ENCODE data around the gene SKAP1. TPM values are rescaled to one million over a fixed set of nuclear protein-coding genes. Genes with fewer than 3 reads are reported as not detected.

Gene SKAP1
- total RNA-seq, 1 donor from 2014 or later = not detected

- Histone ChIP-seq H2AFZ (ENCODE audit: low read depth, low read length) (peak overlapping the region; percentile 98), H3K36me3 (ENCODE audit: insufficient read depth, low read length) (no peaks in the 10 kb centered on the region), H3K4me1 (ENCODE audit: insufficient read depth, low read length) (peaks cover 8% of the 10 kb centered on the region), H4K20me1 (ENCODE audit: insufficient read depth, low read length) (peaks cover 20% of the 10 kb centered on the region), H3K27ac (ENCODE audit: low read depth, low read length) (peak overlapping the region; percentile 66), H3K9ac (ENCODE audit: low read length) (peak overlapping the region; percentile 85), H3K9me3 (ENCODE audit: insufficient read depth, low read depth, low read length) (no peaks in the 10 kb centered on the region), H3K27me3 (ENCODE audit: insufficient read depth, low read length) (no peaks in the 10 kb centered on the region), H3K79me2 (ENCODE audit: insufficient read depth, low read length) (peaks cover 36% of the 10 kb centered on the region), H3K4me2 (ENCODE audit: low read length) (peak overlapping the region; percentile 94), H3K4me3 (ENCODE audit: insufficient read depth, low read depth, low read length) (peak overlapping the region; percentile 92)
- FAIRE-seq = no peak
- DNase-seq (ENCODE audit: low read depth) = no peak
- Mint-ChIP-seq H3K27me3 (ENCODE audit: low read depth, unreplicated experiment) (no peaks in the 10 kb centered on the region), H3K4me1 (ENCODE audit: low read depth, unreplicated experiment) (peaks cover 9% of the 10 kb centered on the region), H3K36me3 (ENCODE audit: low read depth, unreplicated experiment) (peaks cover 3% of the 10 kb centered on the region), H3K27ac (ENCODE audit: unreplicated experiment) (no peak overlapping the region), H3K9me3 (ENCODE audit: unreplicated experiment) (no peaks in the 10 kb centered on the region), H3K4me3 (ENCODE audit: unreplicated experiment) (peak overlapping the region; percentile 94)
- TF ChIP-seq CTCF (IDR thresholded peaks at IDR 0.05; ENCODE audit: insufficient read depth, low read depth, low read length) = no peak
- no peak for TF ChIP-seq EZH2 (IDR thresholded peaks at IDR 0.05; ENCODE audit: insufficient read depth, low read length)
These were observed 323.2 kb downstream of the SKAP1 start for GRCh38 chr17:48106802-48107136.

GRCh38 chr17:48104440-48104839 lies 325.6 kb downstream of the SKAP1 start:
- H3K27ac Mint-ChIP-seq (ENCODE audit: unreplicated experiment) = no peak overlapping the region
- Histone ChIP-seq H3K4me1 (ENCODE audit: insufficient read depth, low read length) (peaks cover 11% of the 10 kb centered on the region), H3K27ac (ENCODE audit: low read depth, low read length) (no peak overlapping the region), H3K9ac (ENCODE audit: low read length) (no peak overlapping the region), H3K4me2 (ENCODE audit: low read length) (no peak overlapping the region), H3K9me3 (ENCODE audit: insufficient read depth, low read depth, low read length) (no peaks in the 10 kb centered on the region), H3K36me3 (ENCODE audit: insufficient read depth, low read length) (no peaks in the 10 kb centered on the region), H3K27me3 (ENCODE audit: insufficient read depth, low read length) (no peaks in the 10 kb centered on the region), H4K20me1 (ENCODE audit: insufficient read depth, low read length) (peaks cover 13% of the 10 kb centered on the region), H3K4me3 (ENCODE audit: insufficient read depth, low read depth, low read length) (no peak overlapping the region), H2AFZ (ENCODE audit: low read depth, low read length) (no peak overlapping the region), H3K79me2 (ENCODE audit: insufficient read depth, low read length) (peaks cover 35% of the 10 kb centered on the region)
- no peak for DNase-seq (ENCODE audit: low read depth)
- no peaks in the 10 kb centered on the region for H3K36me3 Mint-ChIP-seq (ENCODE audit: low read depth, unreplicated experiment)
- no peaks in the 10 kb centered on the region for H3K27me3 Mint-ChIP-seq (ENCODE audit: low read depth, unreplicated experiment)
- no peaks in the 10 kb centered on the region for H3K4me1 Mint-ChIP-seq (ENCODE audit: low read depth, unreplicated experiment)
- TF ChIP-seq CTCF (IDR thresholded peaks at IDR 0.05; ENCODE audit: insufficient read depth, low read depth, low read length) = no peak
- TF ChIP-seq EZH2 (IDR thresholded peaks at IDR 0.05; ENCODE audit: insufficient read depth, low read length) = no peak
- H3K9me3 Mint-ChIP-seq (ENCODE audit: unreplicated experiment) = no peaks in the 10 kb centered on the region
- FAIRE-seq = no peak
- no peak overlapping the region for H3K4me3 Mint-ChIP-seq (ENCODE audit: unreplicated experiment)

GRCh38 chr17:48102798-48103715 lies 327.0 kb downstream of the SKAP1 start:
- TF ChIP-seq CTCF (IDR thresholded peaks at IDR 0.05; ENCODE audit: insufficient read depth, low read depth, low read length) (no peak), EZH2 (IDR thresholded peaks at IDR 0.05; ENCODE audit: insufficient read depth, low read length) (no peak)
- no peak overlapping the region for H2AFZ ChIP-seq (ENCODE audit: low read depth, low read length)
- H3K36me3 ChIP-seq (ENCODE audit: insufficient read depth, low read length) = no peaks in the 10 kb centered on the region
- H3K9me3 Mint-ChIP-seq (ENCODE audit: unreplicated experiment) = no peaks in the 10 kb centered on the region
- no peak overlapping the region for H3K4me3 ChIP-seq (ENCODE audit: insufficient read depth, low read depth, low read length)
- H3K27me3 Mint-ChIP-seq (ENCODE audit: low read depth, unreplicated experiment) = no peaks in the 10 kb centered on the region
- H3K4me1 ChIP-seq (ENCODE audit: insufficient read depth, low read length) = peaks cover 6% of the 10 kb centered on the region
- no peaks in the 10 kb centered on the region for H3K4me1 Mint-ChIP-seq (ENCODE audit: low read depth, unreplicated experiment)
- peak overlapping the region; percentile 60 for H3K4me3 Mint-ChIP-seq (ENCODE audit: unreplicated experiment)
- FAIRE-seq (no peak), DNase-seq (ENCODE audit: low read depth) (no peak)
- H3K27ac Mint-ChIP-seq (ENCODE audit: unreplicated experiment) = peak overlapping the region; percentile 53
- no peak overlapping the region for H3K9ac ChIP-seq (ENCODE audit: low read length)
- peaks cover 18% of the 10 kb centered on the region for H4K20me1 ChIP-seq (ENCODE audit: insufficient read depth, low read length)
- no peaks in the 10 kb centered on the region for H3K36me3 Mint-ChIP-seq (ENCODE audit: low read depth, unreplicated experiment)
- no peak overlapping the region for H3K4me2 ChIP-seq (ENCODE audit: low read length)
- H3K27ac ChIP-seq (ENCODE audit: low read depth, low read length) = no peak overlapping the region
- H3K27me3 ChIP-seq (ENCODE audit: insufficient read depth, low read length) = no peaks in the 10 kb centered on the region
- H3K79me2 ChIP-seq (ENCODE audit: insufficient read depth, low read length) = peaks cover 38% of the 10 kb centered on the region
- H3K9me3 ChIP-seq (ENCODE audit: insufficient read depth, low read depth, low read length) = no peaks in the 10 kb centered on the region
